ENCODE data around the gene CPEB1.
A peak's percentile ranks its signal among the peaks of the same experiment; 100 is the strongest.

CPEB1 gene

DNA sequence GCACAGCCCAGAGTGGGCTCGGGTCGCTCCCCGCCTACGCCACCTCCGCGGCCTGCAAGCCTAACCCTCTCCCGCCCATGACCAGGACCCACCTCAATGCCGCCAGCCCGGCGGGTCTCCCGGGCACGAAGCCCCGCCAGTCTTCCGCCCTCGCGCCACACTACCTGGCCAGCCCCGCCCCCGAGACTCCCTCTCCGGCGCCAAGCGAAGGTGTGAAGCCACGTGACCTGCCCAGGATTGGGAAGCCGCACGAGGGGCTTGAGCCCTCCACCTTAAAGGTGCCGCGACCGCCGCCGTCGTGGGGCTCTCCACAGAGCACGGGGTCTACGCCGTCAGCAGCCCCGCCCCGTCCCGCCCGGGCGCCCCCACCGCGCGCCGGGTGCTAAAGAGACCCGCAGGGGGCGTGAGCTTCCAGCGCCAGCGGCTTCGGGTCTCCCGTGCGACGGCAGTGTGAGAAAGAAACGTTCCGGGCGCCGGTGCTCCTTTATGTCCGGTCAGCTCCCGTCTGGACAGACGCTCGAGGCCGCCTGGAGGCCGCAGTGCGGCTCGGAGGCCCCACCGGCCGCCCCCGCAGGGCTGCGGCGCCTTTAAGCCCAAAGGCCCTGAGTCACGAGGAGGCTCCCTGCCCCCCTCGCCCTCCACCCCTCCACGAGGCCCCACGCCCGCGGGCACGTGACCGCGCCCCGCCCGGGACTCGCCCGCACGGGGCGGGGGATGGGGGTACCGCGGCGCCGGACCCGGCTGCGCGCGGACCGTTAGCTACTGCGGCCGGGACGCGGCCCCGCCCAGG lies at the start of gene CPEB1:
TSS of gene CPEB1 (minus strand) at position 319 of the 790 bp plus-strand sequence. CDS start 18,904 bp downstream, outside the sequence.
- peak; percentile 60 for DNase-seq

DNA sequence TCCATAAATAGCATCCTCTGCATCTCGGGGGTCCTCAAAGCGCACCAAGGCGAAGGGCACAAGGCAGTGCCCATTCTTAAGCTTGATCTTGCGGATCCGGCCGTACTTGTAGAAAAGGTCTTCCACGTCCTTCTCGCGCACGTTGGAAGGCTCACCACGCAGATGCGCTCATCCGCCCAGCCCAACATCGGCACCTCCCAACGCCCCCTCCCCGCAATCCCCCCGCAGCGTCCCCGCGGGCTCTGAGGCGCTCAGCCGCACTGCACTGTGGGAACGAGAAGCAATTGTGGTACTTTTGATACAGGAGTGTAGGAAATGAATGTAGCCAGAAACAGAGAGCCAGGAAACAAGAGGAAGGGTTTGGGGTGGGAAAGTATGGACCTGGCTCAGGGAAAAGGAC lies 45.0 kb upstream of the CPEB1 start:
- no peak for DNase-seq

DNA sequence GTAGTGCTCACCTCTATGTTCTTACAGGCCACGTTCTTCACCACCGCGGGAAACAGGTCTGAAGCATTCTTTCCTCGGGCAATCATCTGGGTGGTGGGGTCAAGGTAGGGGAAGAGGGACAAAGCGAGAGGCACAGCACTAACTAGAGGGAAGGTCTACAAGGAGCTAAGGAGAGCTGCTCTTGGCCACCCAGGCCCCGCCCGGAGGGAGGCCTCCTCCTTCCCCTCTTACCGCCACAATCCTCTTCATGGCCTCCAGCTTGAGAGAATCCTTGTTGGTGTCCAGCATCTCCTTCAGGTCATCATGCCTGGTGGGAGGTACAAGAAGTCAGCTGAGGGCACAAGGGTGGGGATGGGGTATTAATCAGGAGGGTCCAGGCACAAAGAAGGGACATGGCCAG lies 42.0 kb upstream of the CPEB1 start:
- no peak for DNase-seq

DNA sequence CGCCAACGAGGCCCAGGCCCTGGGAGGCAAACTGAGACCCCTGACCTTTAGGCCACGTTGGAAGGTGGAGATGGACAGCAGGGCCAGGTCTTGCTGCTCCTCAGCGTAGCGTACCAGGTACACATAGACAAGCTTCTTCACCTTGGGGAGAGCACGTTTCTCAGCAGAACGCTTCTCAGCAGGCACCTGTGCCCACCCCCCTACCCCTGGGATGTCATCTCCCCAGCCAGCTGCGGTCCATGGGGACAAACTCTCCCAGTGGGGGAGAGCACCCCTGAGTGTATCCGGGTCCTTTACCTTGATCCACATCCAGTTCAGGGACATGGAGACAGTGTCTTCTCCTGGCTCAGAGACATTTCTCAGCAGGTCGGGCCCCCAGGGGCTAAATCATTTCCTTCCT lies 41.5 kb upstream of the CPEB1 start:
- DNase-seq = no peak

DNA sequence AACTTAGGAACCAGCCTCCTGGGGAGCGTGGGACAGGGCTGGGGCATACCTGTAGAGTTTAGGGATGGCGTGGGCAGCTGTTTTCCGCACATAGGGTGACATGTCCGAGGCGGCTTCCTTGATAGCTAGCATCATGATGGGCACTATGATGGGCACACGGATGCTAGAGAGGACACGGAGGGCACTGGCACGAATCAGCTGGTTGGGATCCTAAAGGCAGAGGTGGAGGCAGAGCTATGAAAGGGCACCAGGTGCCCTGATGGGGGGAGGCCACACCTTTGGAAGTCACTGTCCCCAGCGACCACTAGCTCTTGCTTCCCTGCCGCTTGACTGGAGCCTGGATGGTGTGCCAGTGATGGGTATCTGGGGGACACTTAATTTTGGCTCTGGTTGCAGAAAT lies 34.2 kb upstream of the CPEB1 start:
- DNase-seq = no peak

DNA sequence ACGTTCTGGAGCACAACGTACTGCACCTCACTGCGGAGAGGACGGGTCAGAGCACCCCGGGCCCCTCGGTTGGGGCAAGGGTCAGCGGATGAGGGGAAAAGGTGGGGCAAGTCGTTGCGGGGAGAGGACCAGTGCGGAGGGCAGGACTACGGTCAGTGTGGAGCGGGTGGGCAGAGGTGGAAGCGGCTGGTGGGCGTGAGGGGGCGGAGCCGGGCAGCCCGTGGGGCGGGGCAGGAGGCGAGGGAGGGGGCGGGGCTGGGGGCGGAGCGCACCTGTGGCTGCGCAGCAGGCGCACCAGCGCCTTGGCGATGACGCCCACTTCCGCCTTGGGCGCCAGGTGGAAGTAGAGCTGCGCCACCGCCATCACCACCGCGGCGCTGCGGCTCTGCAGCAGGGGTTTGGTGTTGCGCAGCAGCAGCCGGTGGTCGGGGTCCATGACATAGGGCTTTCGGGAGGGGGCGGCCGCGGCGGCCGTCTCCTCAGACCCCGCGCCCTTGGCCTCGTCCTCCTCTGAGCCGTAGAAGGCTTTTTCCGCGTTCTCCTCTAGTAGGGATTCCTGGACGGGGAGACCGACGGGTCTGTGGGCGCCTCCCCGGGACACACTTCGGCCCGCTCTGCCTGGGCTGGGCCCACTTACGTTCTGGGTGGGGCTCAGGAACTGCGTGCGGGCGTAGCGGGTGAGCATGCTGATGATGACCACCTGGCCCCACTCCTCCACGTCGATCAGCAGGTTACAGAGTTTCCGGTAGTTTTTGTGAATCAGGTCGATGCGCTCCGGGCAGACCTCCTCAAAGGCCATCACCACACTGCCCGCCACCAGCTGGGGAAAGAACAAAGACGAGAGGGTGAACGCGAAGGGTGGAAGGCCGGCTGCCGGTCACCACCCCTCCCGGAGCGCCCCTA lies 33.3 kb upstream of the CPEB1 start:
- DNase-seq = peak; percentile 85

DNA sequence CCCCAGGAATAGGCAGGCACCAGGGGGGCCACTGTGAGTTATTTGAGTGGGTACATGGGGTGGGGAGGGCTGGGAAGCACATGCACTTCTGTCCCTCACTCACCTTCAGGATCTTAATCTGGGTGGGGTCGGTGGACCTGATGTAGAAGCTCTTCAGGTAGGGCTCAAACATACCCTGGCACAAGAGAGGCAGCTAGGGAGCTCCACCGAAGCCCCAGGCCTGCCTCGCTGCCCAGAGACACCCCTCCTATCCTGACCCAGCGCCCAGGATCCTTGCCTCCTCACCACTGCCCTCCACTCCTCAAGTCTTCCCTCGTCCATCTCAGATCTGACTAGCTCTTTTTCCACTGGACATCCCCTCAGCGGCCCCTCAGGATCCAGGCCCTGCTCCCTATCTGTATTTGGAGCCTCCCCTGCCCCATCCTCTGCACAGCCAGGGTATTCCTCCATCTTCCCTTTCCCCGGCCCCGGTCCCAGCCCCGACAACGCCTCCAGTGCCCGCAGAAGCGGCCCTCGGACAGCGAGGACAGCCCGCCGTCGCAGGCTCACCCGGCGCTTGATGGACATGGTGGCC lies 32.5 kb upstream of the CPEB1 start:
- no peak for DNase-seq

DNA sequence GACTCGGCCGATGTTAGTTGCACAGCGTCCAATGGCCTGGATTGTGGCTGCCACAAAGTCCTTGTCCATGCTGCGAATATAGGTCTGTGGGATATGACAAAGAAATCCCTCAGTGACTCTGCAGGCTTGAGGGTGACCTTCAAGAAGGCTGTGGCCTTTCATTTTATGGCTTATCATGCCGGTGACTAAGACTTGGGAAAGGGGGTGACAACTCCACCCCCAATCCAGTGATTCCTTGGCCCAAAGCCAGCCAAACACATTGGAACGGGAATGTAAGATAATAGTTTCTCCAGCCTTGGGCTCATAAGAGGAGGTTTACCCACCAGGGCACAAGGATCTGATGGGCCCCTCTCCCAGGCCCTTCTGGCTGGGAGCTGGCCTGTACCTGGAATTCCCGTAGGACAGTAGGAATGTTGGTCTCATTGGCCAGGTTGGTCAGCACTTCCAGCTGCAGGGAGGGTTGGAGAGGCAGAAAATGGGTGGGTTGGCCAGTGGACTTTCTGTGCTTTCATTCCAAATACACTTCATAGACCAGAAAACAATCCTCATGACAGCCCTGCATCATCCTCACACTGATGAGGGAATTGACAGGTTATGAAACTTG lies 30.7 kb upstream of the CPEB1 start:
- DNase-seq = no peak

DNA sequence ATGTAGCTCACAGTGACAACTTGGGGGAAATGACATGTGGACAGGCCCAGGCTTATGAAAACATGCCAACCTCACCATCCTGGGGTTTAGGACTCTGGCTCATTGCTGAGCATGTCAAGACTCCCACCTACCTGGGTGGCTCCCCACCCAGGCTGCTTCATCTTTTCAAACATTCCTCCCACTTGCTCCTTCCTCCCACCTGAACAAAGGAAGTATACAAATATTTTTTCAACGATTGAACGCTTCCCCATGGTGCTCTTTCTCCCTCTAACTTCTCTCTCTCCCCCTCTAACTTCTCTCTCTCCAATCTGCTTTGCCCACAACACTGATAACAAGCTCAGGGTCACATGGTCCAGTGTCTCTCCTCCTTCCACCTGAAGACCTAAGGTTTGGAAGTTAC lies 27.7 kb upstream of the CPEB1 start:
- DNase-seq = no peak

DNA sequence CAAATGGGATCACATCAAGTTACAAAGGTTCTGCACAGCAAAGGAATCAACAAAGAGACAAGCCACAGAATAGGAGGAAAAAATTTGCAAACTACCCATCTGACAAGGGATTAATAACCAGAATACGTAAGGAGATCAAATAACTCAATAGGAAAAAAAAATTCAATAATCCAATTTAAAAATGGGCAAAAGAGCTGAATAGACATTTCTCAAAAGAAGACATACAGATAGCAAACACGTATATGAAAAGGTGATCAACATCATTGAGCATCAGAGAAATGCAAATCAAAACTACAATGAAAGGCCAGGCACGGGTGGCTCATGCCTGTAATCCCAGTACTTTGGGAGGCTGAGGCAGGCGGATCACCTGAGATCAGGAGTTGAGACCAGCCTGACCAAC lies 23.5 kb upstream of the CPEB1 start:
- no peak for DNase-seq

DNA sequence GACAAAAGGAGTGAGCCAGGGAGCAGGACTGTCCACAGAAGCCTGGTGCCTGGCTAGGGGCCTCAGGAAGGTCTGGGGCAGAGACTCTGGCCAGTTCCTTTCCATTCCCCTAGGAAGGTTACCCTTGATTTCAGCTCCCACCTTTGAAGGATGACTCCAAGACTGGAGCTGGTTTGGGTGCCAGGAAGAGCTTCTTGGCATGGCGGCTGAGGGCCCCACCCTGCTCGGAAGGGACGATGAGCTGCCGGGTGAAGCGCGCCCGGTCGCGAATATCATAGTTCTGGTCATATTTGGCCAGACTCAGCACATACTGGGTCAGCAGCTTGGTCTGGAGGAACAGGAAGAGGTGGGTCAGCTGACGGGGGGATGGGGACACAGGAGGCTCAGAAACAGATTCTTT lies 19.4 kb upstream of the CPEB1 start:
- no peak for DNase-seq

DNA sequence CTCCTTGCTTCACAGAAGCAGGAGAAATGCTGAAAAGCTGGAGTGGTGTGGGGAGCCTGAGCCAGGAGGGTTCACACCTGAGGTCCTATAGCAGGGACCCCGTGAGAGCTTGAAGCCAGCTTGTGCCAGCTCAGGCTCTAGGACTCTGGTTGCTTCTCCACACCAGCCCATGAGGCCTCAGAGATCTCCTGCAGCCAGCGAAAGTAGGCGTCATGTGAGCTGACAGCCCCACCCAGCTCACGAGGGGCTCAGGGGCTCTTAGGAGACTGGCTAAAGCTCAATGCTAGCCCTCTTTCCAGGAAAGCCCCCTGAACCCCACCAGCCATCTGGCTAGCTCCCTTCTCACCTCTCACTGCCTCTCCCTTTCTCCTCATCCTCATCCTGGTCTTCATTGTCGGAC lies 16.9 kb upstream of the CPEB1 start:
- no peak for DNase-seq

DNA sequence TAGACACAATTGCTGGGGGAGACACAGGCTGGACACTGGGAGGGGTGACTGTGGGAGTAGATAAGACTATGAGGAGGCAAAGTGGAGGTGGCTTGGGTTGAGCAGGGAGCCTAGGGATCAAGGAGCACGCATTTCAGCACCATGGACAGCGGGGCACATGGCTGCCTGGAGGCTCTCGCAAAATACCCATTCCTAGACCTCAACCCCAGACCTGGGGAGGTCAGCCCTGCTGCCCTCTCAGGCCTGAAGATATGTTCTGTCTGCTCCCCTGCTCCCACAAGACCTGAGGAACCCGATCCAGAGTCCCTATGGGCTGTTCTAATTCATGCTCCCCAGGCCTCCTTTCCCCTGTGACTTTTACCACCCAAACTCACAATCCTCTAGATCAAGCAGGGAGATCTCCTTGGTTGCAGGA lies 16.0 kb upstream of the CPEB1 start:
- DNase-seq = peak; percentile 84

DNA sequence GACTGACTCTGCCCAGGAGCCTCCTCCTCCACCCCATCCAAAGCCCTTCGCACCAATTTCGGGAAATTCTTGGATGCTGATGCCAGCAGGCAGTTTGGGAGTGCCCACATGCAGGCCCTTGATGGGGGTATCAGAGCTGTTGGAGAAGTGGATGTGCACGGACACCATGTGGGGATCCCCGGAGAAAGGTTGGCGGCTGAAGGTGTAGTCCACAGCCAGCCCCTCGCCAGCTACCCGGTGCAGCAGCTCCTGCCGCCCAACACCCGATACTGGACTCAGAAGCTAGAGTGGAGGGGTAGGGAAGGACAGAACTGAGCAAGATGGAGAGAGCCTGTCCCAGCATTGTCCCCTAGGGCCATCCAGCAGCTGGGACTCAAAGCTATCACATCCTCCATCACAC lies 15.5 kb upstream of the CPEB1 start:
- no peak for DNase-seq

DNA sequence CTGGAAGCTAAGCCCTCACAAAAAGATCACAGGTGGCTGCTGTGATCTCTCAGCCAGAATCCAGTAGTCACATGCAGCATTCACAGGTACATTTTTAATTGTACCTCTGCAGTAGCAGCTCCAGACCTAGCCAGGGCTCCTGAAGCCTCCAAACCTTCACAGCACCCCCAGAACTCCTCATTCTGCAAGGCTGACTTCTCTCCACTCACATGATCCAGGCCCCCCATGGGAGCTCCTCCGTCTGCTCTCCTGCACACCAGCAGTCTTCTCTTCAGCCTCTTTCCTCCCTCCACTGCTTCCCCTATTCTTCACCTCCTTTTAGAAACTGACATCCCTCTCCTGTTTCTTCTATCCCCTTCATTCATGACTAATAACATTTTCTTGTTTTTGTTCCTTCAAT lies 13.2 kb upstream of the CPEB1 start:
- no peak for DNase-seq

DNA sequence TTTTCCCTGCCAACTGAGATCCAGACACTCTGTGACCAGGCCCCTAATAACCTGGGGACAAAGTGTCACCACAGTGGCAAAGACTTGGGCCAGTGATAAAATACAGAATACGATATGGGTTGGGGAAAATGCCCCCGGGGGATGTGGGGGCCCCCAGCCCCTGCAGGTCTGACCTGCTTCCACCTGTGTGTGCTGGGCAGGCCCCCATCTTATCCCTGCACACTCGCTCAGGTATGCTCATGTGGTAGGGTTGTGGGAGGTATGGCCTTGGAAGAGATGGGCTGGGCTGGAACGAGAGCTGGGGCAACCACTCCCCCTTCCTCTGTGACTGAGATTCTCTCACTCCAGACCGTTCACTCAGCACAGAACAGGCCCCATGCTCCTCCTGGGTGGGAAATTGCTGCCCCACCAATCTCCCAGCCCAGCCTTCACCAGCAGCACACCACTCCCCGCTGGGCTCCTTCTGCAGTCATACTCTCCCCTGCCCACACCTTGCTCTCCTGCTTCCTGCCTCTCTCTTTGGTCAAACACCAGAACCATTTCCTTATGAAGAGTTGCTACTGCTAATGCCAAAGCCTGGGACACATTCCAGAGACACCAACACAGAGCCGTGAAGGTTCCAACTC lies 9.6 kb upstream of the CPEB1 start:
- DNase-seq = no peak

DNA sequence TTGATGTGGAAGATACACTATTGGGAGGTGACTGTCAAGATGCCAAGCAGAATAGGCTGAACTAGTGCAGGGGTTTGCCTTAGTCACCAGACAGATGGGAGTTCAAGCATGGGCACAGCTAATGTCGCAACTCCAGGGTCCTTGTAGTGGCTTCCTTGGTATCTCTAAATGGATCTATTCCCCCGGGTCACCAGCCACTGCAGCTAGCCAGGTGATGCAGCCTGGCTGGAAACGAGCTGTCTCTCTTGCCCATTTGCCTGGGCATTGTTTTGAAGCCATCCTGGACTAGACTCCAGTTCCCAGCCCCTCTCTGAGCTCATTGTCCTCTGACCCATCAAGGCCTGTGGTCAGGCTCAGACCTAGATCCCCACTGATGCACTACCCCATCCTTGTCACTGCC lies 8.4 kb upstream of the CPEB1 start:
- no peak for DNase-seq

DNA sequence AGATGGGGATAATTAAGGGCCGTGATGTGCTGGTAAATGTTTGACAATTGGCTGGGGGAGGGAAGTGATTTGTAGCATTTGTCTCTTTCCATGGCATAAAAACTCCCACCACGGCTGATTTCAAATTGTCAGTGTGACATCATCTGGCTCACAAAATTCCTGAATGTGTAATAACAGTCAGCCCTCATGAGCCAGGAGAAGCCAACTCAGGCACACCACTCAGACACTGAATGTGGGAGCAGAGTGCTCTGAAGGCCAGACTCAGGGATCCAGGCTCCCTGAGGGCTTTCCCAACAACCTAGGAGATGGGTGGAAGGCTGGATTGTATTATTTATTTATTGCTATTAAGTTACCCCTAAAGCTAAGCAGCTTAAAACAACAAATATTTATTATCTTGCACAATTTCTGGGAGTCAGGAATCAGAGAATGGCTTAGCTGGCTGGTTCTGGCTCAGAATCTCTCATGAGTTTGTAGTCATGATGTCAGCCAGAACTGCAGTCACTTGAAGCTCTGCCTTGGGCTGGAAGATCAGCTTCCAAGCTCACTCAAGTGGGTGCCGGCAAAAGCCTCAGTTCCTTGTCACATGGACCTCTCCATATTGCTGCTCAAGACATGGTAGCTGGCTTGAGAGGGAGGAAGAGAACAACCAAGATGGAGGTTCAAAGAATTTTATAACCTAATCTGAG lies 6.5 kb upstream of the CPEB1 start:
- DNase-seq = no peak

DNA sequence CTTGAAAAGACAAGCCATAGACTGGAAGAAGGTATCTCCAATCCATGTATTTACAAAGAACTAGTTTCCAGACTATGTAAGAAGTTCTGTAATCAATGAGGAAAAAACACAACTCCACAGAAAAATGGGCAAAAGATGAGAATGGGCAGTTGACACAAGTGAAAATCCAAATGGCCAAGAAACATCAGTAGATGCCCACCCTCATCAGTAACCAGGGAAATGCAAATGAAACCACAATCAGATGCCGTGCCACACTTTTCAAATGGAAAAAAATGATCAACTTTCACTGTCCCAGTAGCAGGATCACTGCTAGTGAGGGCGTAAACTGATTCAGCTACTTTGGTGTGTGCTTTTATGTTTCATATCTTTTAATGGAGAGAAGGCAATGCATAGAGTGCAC lies 4.5 kb upstream of the CPEB1 start:
- no peak for DNase-seq

DNA sequence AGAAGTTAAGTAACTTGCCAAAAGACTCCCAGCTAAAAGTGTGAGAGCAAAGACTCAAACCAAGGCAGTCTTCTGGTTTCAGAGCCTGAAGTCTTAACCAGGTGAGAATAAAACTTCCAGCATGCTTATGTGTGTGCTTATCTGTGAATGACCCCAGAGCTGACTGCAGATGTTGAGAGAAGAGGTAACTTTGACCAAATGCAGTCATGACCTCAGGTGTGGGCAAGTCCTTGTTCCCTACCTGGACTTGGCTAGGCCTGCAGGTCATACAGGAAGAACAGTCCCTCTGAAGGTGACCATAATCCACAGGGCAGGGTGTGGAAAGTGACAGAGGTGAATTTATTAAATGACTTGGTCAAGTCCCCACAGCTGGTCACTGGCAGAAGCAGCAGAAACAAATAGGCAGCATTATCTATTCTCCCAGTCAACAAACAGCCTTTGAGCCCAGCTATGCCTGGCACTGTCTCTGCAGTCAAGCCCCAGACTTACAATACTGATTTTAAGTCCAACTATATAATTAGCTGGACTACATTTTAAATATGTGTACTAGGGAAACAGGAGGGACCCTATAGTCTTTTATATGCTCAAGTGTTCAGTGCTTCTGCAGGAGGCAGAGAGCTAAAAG lies 3.0 kb upstream of the CPEB1 start:
- DNase-seq = no peak

DNA sequence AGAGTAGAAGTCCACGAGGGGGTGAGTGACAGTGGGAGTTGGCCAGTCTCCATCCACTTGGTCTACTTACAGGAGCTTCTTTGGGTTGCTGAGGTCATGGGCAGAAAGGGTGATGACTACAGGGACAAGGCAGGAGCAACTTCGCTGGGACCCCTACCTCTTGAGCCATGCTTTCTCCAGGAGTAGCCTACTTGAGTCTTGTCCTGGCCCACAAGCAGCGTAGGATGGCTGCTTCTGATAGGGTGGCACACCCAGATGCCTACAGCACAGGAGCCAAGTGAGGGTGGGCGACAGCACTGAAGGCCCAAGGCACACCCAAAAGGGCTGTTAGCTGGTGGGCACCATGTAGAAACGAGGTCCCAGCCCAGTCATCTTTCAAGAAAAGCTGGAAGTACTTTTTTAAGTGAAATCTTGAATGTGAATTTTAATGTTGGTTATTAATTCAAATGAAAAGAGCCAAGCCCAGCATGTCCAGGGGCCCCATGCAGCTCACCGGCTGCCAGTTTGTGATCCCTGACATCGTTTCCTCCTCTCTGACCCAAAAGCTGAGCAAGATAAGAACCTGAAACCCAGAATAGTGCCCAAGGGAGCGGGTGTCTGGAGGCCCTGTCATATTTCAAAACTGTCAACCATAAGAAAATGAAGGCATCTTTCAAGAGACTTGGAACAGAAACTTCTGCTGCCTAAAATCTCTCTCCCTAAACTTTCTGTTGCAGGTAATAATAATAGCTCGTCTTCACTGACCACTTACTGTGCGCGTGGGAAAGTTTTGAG lies 2.2 kb upstream of the CPEB1 start:
- DNase-seq = no peak
